ENCODE measurements around the gene PTPRJ. TPM values are rescaled to one million over a fixed set of nuclear protein-coding genes. Genes with fewer than 3 reads are reported as not detected.

Gene PTPRJ
- total and polyA plus RNA-seq, 2 of the 13 experiments (the other 11 are each of a cell fraction or from before 2014, with no cell fraction given) = 1.0 to 1.2 TPM

DNA sequence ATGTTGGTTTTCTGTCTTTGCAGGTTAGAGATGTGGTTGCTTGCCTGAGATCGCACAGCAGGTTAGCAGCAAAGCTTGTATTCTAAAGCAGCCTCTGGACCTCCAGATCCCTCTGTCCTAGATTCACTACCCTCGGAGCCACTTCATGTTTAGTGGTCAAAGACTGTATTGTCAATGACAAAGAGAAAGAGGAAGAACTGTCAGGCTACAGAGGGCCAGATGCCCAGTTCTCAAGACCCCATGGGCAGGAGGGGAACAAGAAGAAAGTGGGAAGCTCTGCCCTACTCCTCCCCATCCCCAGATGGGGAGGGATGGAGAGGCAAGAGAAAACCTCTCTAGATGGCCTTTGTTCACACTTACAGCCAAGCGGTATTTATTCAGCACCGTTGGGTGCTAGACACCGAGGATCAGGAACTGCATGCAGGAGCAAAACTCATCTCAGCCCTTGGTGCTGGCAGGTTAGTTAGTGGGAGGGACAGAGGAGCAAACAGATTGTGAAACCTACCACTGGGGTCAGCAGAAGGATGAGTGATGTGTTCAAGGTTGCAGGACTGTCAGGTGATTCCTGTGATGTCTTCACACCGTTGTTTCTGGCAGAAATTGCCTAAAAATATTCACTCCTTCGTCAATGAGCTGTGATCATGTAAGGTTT lies 38.3 kb upstream of the PTPRJ start (continued):
- TF ChIP-seq, protein P1, sequence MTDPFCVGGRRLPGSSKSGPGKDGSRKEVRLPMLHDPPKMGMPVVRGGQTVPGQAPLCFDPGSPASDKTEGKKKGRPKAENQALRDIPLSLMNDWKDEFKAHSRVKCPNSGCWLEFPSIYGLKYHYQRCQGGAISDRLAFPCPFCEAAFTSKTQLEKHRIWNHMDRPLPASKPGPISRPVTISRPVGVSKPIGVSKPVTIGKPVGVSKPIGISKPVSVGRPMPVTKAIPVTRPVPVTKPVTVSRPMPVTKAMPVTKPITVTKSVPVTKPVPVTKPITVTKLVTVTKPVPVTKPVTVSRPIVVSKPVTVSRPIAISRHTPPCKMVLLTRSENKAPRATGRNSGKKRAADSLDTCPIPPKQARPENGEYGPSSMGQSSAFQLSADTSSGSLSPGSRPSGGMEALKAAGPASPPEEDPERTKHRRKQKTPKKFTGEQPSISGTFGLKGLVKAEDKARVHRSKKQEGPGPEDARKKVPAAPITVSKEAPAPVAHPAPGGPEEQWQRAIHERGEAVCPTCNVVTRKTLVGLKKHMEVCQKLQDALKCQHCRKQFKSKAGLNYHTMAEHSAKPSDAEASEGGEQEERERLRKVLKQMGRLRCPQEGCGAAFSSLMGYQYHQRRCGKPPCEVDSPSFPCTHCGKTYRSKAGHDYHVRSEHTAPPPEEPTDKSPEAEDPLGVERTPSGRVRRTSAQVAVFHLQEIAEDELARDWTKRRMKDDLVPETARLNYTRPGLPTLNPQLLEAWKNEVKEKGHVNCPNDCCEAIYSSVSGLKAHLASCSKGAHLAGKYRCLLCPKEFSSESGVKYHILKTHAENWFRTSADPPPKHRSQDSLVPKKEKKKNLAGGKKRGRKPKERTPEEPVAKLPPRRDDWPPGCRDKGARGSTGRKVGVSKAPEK (CRISPR knock-in tag; IDR thresholded peaks at IDR 0.05; ENCODE audit: borderline replicate concordance) = no peak
- TF ChIP-seq ZNF142 (CRISPR knock-in tag; IDR thresholded peaks at IDR 0.05) (no peak), SMAD3 (CRISPR knock-in tag; IDR thresholded peaks at IDR 0.05) (0 out of 2 replicates have a peak, but pooled peaks have one; percentile 30), ZNF34 (CRISPR knock-in tag; IDR thresholded peaks at IDR 0.05; ENCODE audit: borderline replicate concordance) (no peak), PBX2 (CRISPR knock-in tag; IDR thresholded peaks at IDR 0.05) (peak; percentile 67), BCL6 (CRISPR knock-in tag; IDR thresholded peaks at IDR 0.05) (peak; percentile 51; the same call in 1 of the 2 replicates), SOX6 (IDR thresholded peaks at IDR 0.05) (no peak), SOX6 (CRISPR knock-in tag; IDR thresholded peaks at IDR 0.05) (peak; percentile 81), POGZ (CRISPR knock-in tag; IDR thresholded peaks at IDR 0.05) (no peak), HHEX (CRISPR knock-in tag; IDR thresholded peaks at IDR 0.05) (no peak), ZBED4 (CRISPR knock-in tag; IDR thresholded peaks at IDR 0.05; ENCODE audit: borderline replicate concordance) (no peak)
- TF ChIP-seq, protein P2, sequence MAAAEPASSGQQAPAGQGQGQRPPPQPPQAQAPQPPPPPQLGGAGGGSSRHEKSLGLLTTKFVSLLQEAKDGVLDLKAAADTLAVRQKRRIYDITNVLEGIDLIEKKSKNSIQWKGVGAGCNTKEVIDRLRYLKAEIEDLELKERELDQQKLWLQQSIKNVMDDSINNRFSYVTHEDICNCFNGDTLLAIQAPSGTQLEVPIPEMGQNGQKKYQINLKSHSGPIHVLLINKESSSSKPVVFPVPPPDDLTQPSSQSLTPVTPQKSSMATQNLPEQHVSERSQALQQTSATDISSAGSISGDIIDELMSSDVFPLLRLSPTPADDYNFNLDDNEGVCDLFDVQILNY (CRISPR knock-in tag; conservative IDR thresholded peaks at IDR 0.05) = no peak
- TF ChIP-seq, protein P3, sequence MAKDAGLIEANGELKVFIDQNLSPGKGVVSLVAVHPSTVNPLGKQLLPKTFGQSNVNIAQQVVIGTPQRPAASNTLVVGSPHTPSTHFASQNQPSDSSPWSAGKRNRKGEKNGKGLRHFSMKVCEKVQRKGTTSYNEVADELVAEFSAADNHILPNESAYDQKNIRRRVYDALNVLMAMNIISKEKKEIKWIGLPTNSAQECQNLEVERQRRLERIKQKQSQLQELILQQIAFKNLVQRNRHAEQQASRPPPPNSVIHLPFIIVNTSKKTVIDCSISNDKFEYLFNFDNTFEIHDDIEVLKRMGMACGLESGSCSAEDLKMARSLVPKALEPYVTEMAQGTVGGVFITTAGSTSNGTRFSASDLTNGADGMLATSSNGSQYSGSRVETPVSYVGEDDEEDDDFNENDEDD (CRISPR knock-in tag; IDR thresholded peaks at IDR 0.05; ENCODE audit: borderline replicate concordance) = 0 out of 2 replicates have a peak, but pooled peaks have one; percentile 30
